ENCODE measurements around the gene CCDC40. TPM values are rescaled to one million over a fixed set of nuclear protein-coding genes. Genes with fewer than 3 reads are reported as not detected.
A peak's percentile ranks its signal among the peaks of the same experiment; 100 is the strongest.
"Not testable (repeated sequence)": the region's sequence is repeated elsewhere in the genome, so short reads cannot be mapped to it uniquely, and the experiment has no call there.

Gene CCDC40
- under 1 TPM; 0.25 to 0.98 (median 0.29) TPM for total RNA-seq

GRCh38 chr17:80035937-80036714 lies at the start of gene CCDC40:
Gene CCDC40 (plus strand): TSS chr17:80036642. CDS start chr17:80036663, 21 bp downstream.
- Mint-ChIP-seq H3K4me3 (peak within 1 kb of the TSS; percentile 85), H3K9me3 (no peaks in the 10 kb centered on the region), H3K36me3 (ENCODE audit: insufficient read depth) (no peaks in the 10 kb centered on the region), H3K4me1 (ENCODE audit: low read depth) (peaks cover 11% of the 10 kb centered on the region), H3K27me3 (ENCODE audit: low read depth) (peaks cover 9% of the 10 kb centered on the region)
- ATAC-seq (peak; percentile 83 to 87), DNase-seq (peak; percentile 62)

GRCh38 chr17:79987187-79987934 lies 49.1 kb upstream of the CCDC40 start:
- H3K4me1 Mint-ChIP-seq (ENCODE audit: low read depth) = peaks cover 9% of the 10 kb centered on the region
- no peaks in the 10 kb centered on the region for H3K36me3 Mint-ChIP-seq (ENCODE audit: insufficient read depth)
- ATAC-seq (no peak), DNase-seq (no peak)
- H3K27me3 Mint-ChIP-seq (ENCODE audit: low read depth) = no peaks in the 10 kb centered on the region
- no peaks in the 10 kb centered on the region for H3K9me3 Mint-ChIP-seq
- H3K4me3 Mint-ChIP-seq = no peak overlapping the region

GRCh38 chr17:79987935-79988184 lies 48.6 kb upstream of the CCDC40 start:
- DNase-seq (no peak), ATAC-seq (no peak)
- H3K4me3 Mint-ChIP-seq = no peak overlapping the region
- no peaks in the 10 kb centered on the region for H3K9me3 Mint-ChIP-seq
- H3K27me3 Mint-ChIP-seq (ENCODE audit: low read depth) = no peaks in the 10 kb centered on the region
- peaks cover 14% of the 10 kb centered on the region for H3K4me1 Mint-ChIP-seq (ENCODE audit: low read depth)
- H3K36me3 Mint-ChIP-seq (ENCODE audit: insufficient read depth) = no peaks in the 10 kb centered on the region

GRCh38 chr17:79988185-79988971 lies 48.1 kb upstream of the CCDC40 start:
- H3K9me3 Mint-ChIP-seq = no peaks in the 10 kb centered on the region
- H3K36me3 Mint-ChIP-seq (ENCODE audit: insufficient read depth) = no peaks in the 10 kb centered on the region
- H3K4me1 Mint-ChIP-seq (ENCODE audit: low read depth) = peaks cover 19% of the 10 kb centered on the region
- DNase-seq (no peak), ATAC-seq (no peak)
- H3K4me3 Mint-ChIP-seq = no peak overlapping the region
- no peaks in the 10 kb centered on the region for H3K27me3 Mint-ChIP-seq (ENCODE audit: low read depth)

GRCh38 chr17:79989106-79989835 lies 47.2 kb upstream of the CCDC40 start:
- Mint-ChIP-seq H3K4me3 (no peak overlapping the region), H3K9me3 (no peaks in the 10 kb centered on the region), H3K27me3 (ENCODE audit: low read depth) (no peaks in the 10 kb centered on the region), H3K4me1 (ENCODE audit: low read depth) (peaks cover 26% of the 10 kb centered on the region), H3K36me3 (ENCODE audit: insufficient read depth) (no peaks in the 10 kb centered on the region)
- DNase-seq (no peak), ATAC-seq (no peak)

GRCh38 chr17:79990051-79990592 lies 46.3 kb upstream of the CCDC40 start:
- Mint-ChIP-seq H3K4me3 (no peak overlapping the region), H3K27me3 (ENCODE audit: low read depth) (no peaks in the 10 kb centered on the region), H3K4me1 (ENCODE audit: low read depth) (peaks cover 28% of the 10 kb centered on the region), H3K36me3 (ENCODE audit: insufficient read depth) (no peaks in the 10 kb centered on the region), H3K9me3 (no peaks in the 10 kb centered on the region)
- no peak for DNase-seq
- ATAC-seq = no peak

- Mint-ChIP-seq H3K4me3 (peak overlapping the region; percentile 46), H3K36me3 (ENCODE audit: insufficient read depth) (no peaks in the 10 kb centered on the region), H3K27me3 (ENCODE audit: low read depth) (no peaks in the 10 kb centered on the region), H3K9me3 (no peaks in the 10 kb centered on the region), H3K4me1 (ENCODE audit: low read depth) (peaks cover 31% of the 10 kb centered on the region)
- ATAC-seq (no peak), DNase-seq (no peak)
These were observed 45.7 kb upstream of the CCDC40 start for GRCh38 chr17:79990704-79991103.

GRCh38 chr17:79991140-79991923 lies 45.1 kb upstream of the CCDC40 start:
- Mint-ChIP-seq H3K9me3 (no peaks in the 10 kb centered on the region), H3K4me3 (peak overlapping the region; percentile 72), H3K36me3 (ENCODE audit: insufficient read depth) (no peaks in the 10 kb centered on the region), H3K27me3 (ENCODE audit: low read depth) (no peaks in the 10 kb centered on the region), H3K4me1 (ENCODE audit: low read depth) (peaks cover 37% of the 10 kb centered on the region)
- DNase-seq (peak; percentile 79), ATAC-seq (peak; percentile 90 to 94)

GRCh38 chr17:79991924-79992648 lies 44.4 kb upstream of the CCDC40 start:
- Mint-ChIP-seq H3K4me3 (peak overlapping the region; percentile 72), H3K4me1 (ENCODE audit: low read depth) (peaks cover 44% of the 10 kb centered on the region), H3K36me3 (ENCODE audit: insufficient read depth) (no peaks in the 10 kb centered on the region), H3K27me3 (ENCODE audit: low read depth) (no peaks in the 10 kb centered on the region), H3K9me3 (no peaks in the 10 kb centered on the region)
- ATAC-seq (peak; percentile 23 to 37), DNase-seq (no peak)

GRCh38 chr17:79992649-79993389 lies 43.6 kb upstream of the CCDC40 start:
- ATAC-seq (no peak), DNase-seq (no peak)
- peak overlapping the region; percentile 72 for H3K4me3 Mint-ChIP-seq
- H3K4me1 Mint-ChIP-seq (ENCODE audit: low read depth) = peaks cover 52% of the 10 kb centered on the region
- H3K27me3 Mint-ChIP-seq (ENCODE audit: low read depth) = no peaks in the 10 kb centered on the region
- H3K36me3 Mint-ChIP-seq (ENCODE audit: insufficient read depth) = no peaks in the 10 kb centered on the region
- no peaks in the 10 kb centered on the region for H3K9me3 Mint-ChIP-seq

- peaks cover 51% of the 10 kb centered on the region for H3K4me1 Mint-ChIP-seq (ENCODE audit: low read depth)
- DNase-seq (peak; percentile 43), ATAC-seq (peak; percentile 30 to 34)
- H3K4me3 Mint-ChIP-seq = peak overlapping the region; percentile 52
- H3K27me3 Mint-ChIP-seq (ENCODE audit: low read depth) = no peaks in the 10 kb centered on the region
- no peaks in the 10 kb centered on the region for H3K36me3 Mint-ChIP-seq (ENCODE audit: insufficient read depth)
- H3K9me3 Mint-ChIP-seq = no peaks in the 10 kb centered on the region
These were observed 42.8 kb upstream of the CCDC40 start for GRCh38 chr17:79993390-79994227.

- not testable (repeated sequence) for H3K27me3 Mint-ChIP-seq (ENCODE audit: low read depth); H3K9me3 Mint-ChIP-seq; ATAC-seq; H3K36me3 Mint-ChIP-seq (ENCODE audit: insufficient read depth); H3K4me3 Mint-ChIP-seq; DNase-seq
- peaks cover 54% of the 10 kb centered on the region for H3K4me1 Mint-ChIP-seq (ENCODE audit: low read depth)
These were observed 42.2 kb upstream of the CCDC40 start for GRCh38 chr17:79994228-79994569.

All from activated T-cell treated with anti-CD3 and anti-CD28 coated beads, Interleukin-2, amount 50 U/mL, for 4 hours (primary cell).